HepG2 (cell line): ENCODE results near the gene SNX9. TPM values are rescaled to one million over a fixed set of nuclear protein-coding genes. Genes with fewer than 3 reads are reported as not detected.
A peak's percentile ranks its signal among the peaks of the same experiment; 100 is the strongest.

Source experiments
- ATAC-seq: fragments of 200-7000 bp; cut with Tn5 transposase; 3 replicates; pipeline ENCODE4 v1.9.1; 2020; ENCODE audit warnings: mild to moderate bottlenecking, moderate library complexity
- BruUV-seq: library from RNA; stranded (reverse); fragments of 400-500 nt; replicated peaks from 2 replicates; lab custom pipeline; 2021; lab: Mats Ljungman, UMichigan
- CTCF ChIA-PET: fragments of 300-600 bp; formaldehyde crosslinking; extraction: SDS; loops from one replicate; lab custom pipeline; 2021; ENCODE audit warnings: low total read pairs, inconsistent platforms, low intra/inter-chr PET ratio; lab: Yijun Ruan, JAX
- POLR2A ChIA-PET: fragments of 350-600 bp; sonication (Branson Sonifier 250); formaldehyde crosslinking; loops from one replicate; lab custom pipeline; 2020; ENCODE audit warnings: antibody characterized with exemption, inconsistent platforms; lab: Yijun Ruan, JAX
- DNase-seq: peaks from one replicate; pipeline ENCODE4 v3.0.0-alpha.2; 2015; ENCODE audit warnings: low spot score
- FAIRE-seq: peaks from 3 replicates; lab custom pipeline; 2011; peaks lifted over from hg19 to GRCh38; lab: Jason Lieb, UNC
- H2AFZ ChIP-seq: one replicate; pipeline ENCODE4 v1.6.1; 2011; ENCODE audit warnings: low read length, inconsistent platforms
- H3K27ac ChIP-seq: fragments of 300-600 bp; 3 replicates; pipeline ENCODE4 v1.8.0; 2011; ENCODE audit warnings: mixed run types, mild to moderate bottlenecking, mixed read lengths, low read length, inconsistent platforms; ENCODE audit not compliant: insufficient read depth; ENCODE audit errors: extremely low read length
- H3K27me3 ChIP-seq, 2 experiments: fragments of 200-600 bp in 1 of 2; 2 replicates in 1 of 2; 3 replicates in 1 of 2; pipeline versions ENCODE4 v1.6.0 to v1.8.0; 2011; ENCODE audit warnings: low read length in 2 of 2, mild to moderate bottlenecking in 2 of 2, moderate library complexity in 2 of 2, inconsistent platforms in 1 of 2; ENCODE audit not compliant: insufficient read depth in 2 of 2, control insufficient read depth in 1 of 2
- H3K36me3 ChIP-seq, 2 experiments: fragments of 200-600 bp in 1 of 2; replicated peaks in 1 of 2; 2 replicates in 1 of 2; 3 replicates in 1 of 2; pipeline versions ENCODE4 v1.5.1 to v1.8.0; 2011; ENCODE audit warnings: low read length in 2 of 2, inconsistent platforms in 1 of 2; ENCODE audit not compliant: insufficient read depth in 2 of 2, control insufficient read depth in 1 of 2
- H3K4me1 ChIP-seq: 2 replicates; pipeline ENCODE4 v1.5.1; 2012; ENCODE audit warnings: low read length, inconsistent platforms; ENCODE audit not compliant: insufficient read depth
- H3K4me2 ChIP-seq: 2 replicates; pipeline ENCODE4 v1.6.0; 2011; ENCODE audit warnings: low read depth, low read length, inconsistent platforms
- H3K4me3 ChIP-seq, 3 experiments: fragments of 200-600 bp in 1 of 3; sonication (generic), shearing (Covaris generic) in 1 of 3; replicated peaks in 1 of 3; 2 replicates each; pipeline ENCODE4 v1.5.1; 2011 to 2016; ENCODE audit warnings: low read length in 3 of 3, inconsistent platforms in 2 of 3, low read depth in 2 of 3, mild to moderate bottlenecking in 2 of 3, control low read depth in 1 of 3, mixed read lengths in 1 of 3; ENCODE audit not compliant: insufficient read depth in 1 of 3
- H3K79me2 ChIP-seq: one replicate; pipeline ENCODE4 v1.6.1; 2011; ENCODE audit warnings: low read length, inconsistent platforms; ENCODE audit not compliant: insufficient read depth
- H3K9ac ChIP-seq: 2 replicates; pipeline ENCODE4 v1.6.0; 2011; ENCODE audit warnings: mild to moderate bottlenecking, low read depth, low read length, inconsistent platforms; ENCODE audit not compliant: insufficient read depth
- H3K9me3 ChIP-seq: 2 replicates; pipeline ENCODE4 v1.5.1; 2012; ENCODE audit warnings: mild to moderate bottlenecking, low read length
- H4K20me1 ChIP-seq: 2 replicates; pipeline ENCODE4 v1.6.0; 2011; ENCODE audit warnings: inconsistent platforms, mild to moderate bottlenecking, low read length, moderate library complexity; ENCODE audit not compliant: insufficient read depth
- JUNB ChIP-seq: sonication (generic); formaldehyde crosslinking; IDR thresholded peaks from 2 replicates; pipeline ENCODE4 v1.8.0; 2022; ENCODE audit warnings: missing genetic modification reagents, mild to moderate bottlenecking, borderline replicate concordance
- RARG ChIP-seq: sonication (generic); formaldehyde crosslinking; IDR thresholded peaks from 2 replicates; pipeline ENCODE4 v1.4.0; 2020; ENCODE audit warnings: low read depth, mild to moderate bottlenecking, missing genetic modification reagents
- ZNF382 ChIP-seq: sonication (generic); formaldehyde crosslinking; IDR thresholded peaks from 2 replicates; pipeline ENCODE4 v1.5.0; 2020; ENCODE audit warnings: missing genetic modification reagents, mild to moderate bottlenecking, borderline replicate concordance
- ZNF567 ChIP-seq: sonication (generic); formaldehyde crosslinking; IDR thresholded peaks from 2 replicates; pipeline ENCODE4 v1.8.1; 2023; ENCODE audit warnings: mild to moderate bottlenecking, missing genetic modification reagents, borderline replicate concordance
- ZSCAN29 ChIP-seq: sonication (generic); formaldehyde crosslinking; conservative IDR thresholded peaks from 2 replicates; pipeline ENCODE4 v1.4.0; 2020; ENCODE audit warnings: mild to moderate bottlenecking, missing genetic modification reagents
- WGBS: methylation state at CpG from one replicate; pipeline ENCODE4 v1.1.6; 2017; ENCODE audit warnings: low lambda C conversion rate; 5-methylcytosine and 5-hydroxymethylcytosine counted together
- in situ Hi-C: cut with HindIII; loops from 2 replicates; pipeline ENCODE4 v1.10.0; 2017; ENCODE audit warnings: low pct_unique_long_range_greater_than_20kb; ENCODE audit not compliant: extremely low pct_ligation_motif_present
- intact Hi-C: fragments of 100-400 bp; cut with micrococcal nuclease; formaldehyde crosslinking; loops from one replicate; pipeline ENCODE4 v1.10.0; 2022; ENCODE audit not compliant: unreplicated experiment
- polyA plus RNA-seq, 8 experiments: library from polyadenylated mRNA; depleted of rRNA in 3 of 8; stranded (reverse) in 7 of 8; unstranded in 1 of 8; fragments of >200 nt; fragmentation: Illumina TruSeq in 4 of 8; extraction: Trizol in 4 of 8; gene quantifications; 2 replicates each; pipeline versions ENCODE4 v1.2.1 to v1.2.3, GENCODE V29; 2011 to 2016; ENCODE audit warnings: low read depth in 4 of 8, missing spikeins in 1 of 8, mixed read lengths in 1 of 8; ENCODE audit not compliant: insufficient read depth in 1 of 8
- total RNA-seq, 5 experiments: library from RNA; depleted of rRNA; stranded (reverse); fragments of >200 nt; fragmentation: Illumina TruSeq; extraction: Trizol; gene quantifications; 2 replicates each; pipeline ENCODE4 v1.2.3, GENCODE V29; 2016; ENCODE audit warnings: low read depth in 1 of 5
- TF ChIP-seq, protein P1 (sequence below): sonication (generic); formaldehyde crosslinking; IDR thresholded peaks from 2 replicates; pipeline ENCODE4 v1.9.0; 2021; ENCODE audit warnings: missing genetic modification reagents, borderline replicate concordance
- TF ChIP-seq, protein P2 (sequence below): sonication (generic); formaldehyde crosslinking; IDR thresholded peaks from 2 replicates; pipeline ENCODE4 v1.4.0; 2020; ENCODE audit warnings: missing genetic modification reagents

Gene SNX9
- total and polyA plus RNA-seq, 2 of the 13 experiments (the other 11 are each of a cell fraction or from before 2014, with no cell fraction given), result 21.9 to 36.0 TPM

DNA sequence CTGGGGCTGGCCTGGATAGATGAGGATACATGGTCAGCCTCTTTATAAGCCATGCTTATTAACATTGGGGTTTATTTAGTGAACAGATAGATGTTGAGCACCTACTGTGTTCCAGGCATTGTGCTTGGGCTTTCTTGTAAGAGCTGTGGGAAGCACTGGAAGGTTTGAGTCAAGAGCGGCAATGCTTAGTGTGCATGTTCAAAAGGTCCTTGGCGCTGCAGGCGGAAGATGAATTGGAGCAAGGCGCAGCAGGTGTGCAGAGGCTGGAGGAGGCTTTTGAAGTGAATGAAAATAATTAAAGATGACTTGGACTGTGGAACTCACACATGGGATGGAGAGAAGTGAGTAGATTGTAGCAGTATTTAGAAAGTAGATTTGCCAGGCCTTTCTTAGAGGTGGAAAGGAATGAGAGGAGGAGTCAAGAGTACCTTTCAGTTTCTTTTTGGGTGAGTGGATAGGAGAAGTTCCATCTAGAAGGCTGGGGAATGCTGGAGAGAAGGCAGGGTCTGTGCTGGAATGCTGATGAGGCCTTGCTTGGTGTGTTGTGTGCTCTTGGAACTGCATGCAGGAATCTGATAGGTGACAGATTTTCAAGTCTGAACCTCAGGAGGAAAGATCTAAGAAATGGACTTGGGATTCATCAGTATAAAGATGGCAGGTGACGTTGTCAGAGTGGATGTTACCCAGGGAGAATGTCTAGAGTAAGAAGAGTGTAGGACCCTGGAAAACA is 26.4 kb downstream of the SNX9 start:
- Histone ChIP-seq H3K4me1 (peaks cover 19% of the 10 kb centered on the region; the same call in 1 of the 2 replicates), H3K79me2 (peaks cover 76% of the 10 kb centered on the region), H3K27me3 (no peaks in the 10 kb centered on the region), H3K4me3 (no peak overlapping the region), H3K27ac (no peak overlapping the region), H2AFZ (no peak overlapping the region), H3K9me3 (peaks cover 14% of the 10 kb centered on the region), H3K4me2 (no peak overlapping the region), H3K36me3 (no peaks in the 10 kb centered on the region)
- in situ Hi-C loops, result no loop called here
- WGBS, result 95% methylated on average over 5 of the region's 5 CpGs
- DNase-seq (no peak), FAIRE-seq (no peak), ATAC-seq (peak; percentile 46)
- ChIA-PET POLR2A (no interaction called here), CTCF (no interaction called here)
- TF ChIP-seq, protein P1, sequence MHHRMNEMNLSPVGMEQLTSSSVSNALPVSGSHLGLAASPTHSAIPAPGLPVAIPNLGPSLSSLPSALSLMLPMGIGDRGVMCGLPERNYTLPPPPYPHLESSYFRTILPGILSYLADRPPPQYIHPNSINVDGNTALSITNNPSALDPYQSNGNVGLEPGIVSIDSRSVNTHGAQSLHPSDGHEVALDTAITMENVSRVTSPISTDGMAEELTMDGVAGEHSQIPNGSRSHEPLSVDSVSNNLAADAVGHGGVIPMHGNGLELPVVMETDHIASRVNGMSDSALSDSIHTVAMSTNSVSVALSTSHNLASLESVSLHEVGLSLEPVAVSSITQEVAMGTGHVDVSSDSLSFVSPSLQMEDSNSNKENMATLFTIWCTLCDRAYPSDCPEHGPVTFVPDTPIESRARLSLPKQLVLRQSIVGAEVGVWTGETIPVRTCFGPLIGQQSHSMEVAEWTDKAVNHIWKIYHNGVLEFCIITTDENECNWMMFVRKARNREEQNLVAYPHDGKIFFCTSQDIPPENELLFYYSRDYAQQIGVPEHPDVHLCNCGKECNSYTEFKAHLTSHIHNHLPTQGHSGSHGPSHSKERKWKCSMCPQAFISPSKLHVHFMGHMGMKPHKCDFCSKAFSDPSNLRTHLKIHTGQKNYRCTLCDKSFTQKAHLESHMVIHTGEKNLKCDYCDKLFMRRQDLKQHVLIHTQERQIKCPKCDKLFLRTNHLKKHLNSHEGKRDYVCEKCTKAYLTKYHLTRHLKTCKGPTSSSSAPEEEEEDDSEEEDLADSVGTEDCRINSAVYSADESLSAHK (CRISPR knock-in tag), result no peak
- TF ChIP-seq, protein P2, sequence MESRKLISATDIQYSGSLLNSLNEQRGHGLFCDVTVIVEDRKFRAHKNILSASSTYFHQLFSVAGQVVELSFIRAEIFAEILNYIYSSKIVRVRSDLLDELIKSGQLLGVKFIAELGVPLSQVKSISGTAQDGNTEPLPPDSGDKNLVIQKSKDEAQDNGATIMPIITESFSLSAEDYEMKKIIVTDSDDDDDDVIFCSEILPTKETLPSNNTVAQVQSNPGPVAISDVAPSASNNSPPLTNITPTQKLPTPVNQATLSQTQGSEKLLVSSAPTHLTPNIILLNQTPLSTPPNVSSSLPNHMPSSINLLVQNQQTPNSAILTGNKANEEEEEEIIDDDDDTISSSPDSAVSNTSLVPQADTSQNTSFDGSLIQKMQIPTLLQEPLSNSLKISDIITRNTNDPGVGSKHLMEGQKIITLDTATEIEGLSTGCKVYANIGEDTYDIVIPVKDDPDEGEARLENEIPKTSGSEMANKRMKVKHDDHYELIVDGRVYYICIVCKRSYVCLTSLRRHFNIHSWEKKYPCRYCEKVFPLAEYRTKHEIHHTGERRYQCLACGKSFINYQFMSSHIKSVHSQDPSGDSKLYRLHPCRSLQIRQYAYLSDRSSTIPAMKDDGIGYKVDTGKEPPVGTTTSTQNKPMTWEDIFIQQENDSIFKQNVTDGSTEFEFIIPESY (CRISPR knock-in tag), result 0 out of 2 replicates have a peak, but pooled peaks have one; percentile 17
- TF ChIP-seq ZSCAN29 (CRISPR knock-in tag) (no peak), JUNB (CRISPR knock-in tag) (no peak), ZNF382 (CRISPR knock-in tag) (no peak), ZNF567 (CRISPR knock-in tag) (no peak), RARG (no peak)
- TF ChIP-seq, all 625 proteins: peak for 1
- no TSS peak for BruUV-seq
- intact Hi-C loops, result no loop called here
- no peak overlapping the region for H3K9ac ChIP-seq
- H4K20me1 ChIP-seq, result peaks cover 58% of the 10 kb centered on the region
